ENCODE data around the gene PRPSAP2.

DNA sequence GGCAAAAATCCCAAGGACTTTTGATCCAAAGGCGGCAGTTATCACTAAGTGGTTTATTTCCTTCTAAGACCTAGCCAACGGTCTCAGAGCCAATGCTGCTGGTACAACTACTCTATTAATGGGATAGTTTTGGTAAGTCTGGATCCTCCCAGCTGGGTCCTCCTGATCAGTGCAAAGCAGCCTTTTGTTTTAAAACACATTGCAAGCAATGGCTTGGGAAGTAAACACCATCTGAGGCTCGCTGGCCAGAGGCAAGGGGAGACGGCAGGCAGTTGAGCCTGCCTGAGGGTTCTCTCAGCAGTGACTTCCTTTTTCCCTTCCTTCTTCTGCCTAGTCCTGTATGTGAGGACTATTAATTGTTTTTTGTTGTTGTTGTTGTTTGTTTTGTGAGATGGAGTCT is 92.4 kb downstream of the PRPSAP2 start:
- TF ChIP-seq FOS (IDR thresholded peaks at IDR 0.05; ENCODE audit: low read depth, low read length), result no peak
- no peak for TF ChIP-seq RFX5 (IDR thresholded peaks at IDR 0.05; ENCODE audit: low read depth, low read length)
- TF ChIP-seq, protein P1, sequence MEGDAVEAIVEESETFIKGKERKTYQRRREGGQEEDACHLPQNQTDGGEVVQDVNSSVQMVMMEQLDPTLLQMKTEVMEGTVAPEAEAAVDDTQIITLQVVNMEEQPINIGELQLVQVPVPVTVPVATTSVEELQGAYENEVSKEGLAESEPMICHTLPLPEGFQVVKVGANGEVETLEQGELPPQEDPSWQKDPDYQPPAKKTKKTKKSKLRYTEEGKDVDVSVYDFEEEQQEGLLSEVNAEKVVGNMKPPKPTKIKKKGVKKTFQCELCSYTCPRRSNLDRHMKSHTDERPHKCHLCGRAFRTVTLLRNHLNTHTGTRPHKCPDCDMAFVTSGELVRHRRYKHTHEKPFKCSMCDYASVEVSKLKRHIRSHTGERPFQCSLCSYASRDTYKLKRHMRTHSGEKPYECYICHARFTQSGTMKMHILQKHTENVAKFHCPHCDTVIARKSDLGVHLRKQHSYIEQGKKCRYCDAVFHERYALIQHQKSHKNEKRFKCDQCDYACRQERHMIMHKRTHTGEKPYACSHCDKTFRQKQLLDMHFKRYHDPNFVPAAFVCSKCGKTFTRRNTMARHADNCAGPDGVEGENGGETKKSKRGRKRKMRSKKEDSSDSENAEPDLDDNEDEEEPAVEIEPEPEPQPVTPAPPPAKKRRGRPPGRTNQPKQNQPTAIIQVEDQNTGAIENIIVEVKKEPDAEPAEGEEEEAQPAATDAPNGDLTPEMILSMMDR (conservative IDR thresholded peaks at IDR 0.05; ENCODE audit: low read depth, low read length), result no peak
- TF ChIP-seq RAD21 (IDR thresholded peaks at IDR 0.05; ENCODE audit: low read length), result no peak
